Hematopoietic multipotent progenitor cell treated with erythropoietin and hydrocortisone succinate and interleukin-3 and kit ligand, for 15 days (in vitro differentiated cells): ENCODE measurements around the gene HIVEP3.

Source experiments
- DNase-seq: peaks from one replicate; pipeline ENCODE4 v3.0.0-alpha.2; 2015; ENCODE audit warnings: low spot score

HIVEP3 gene

GRCh38 chr1:41481109-41481775 lies 437.5 kb downstream of the HIVEP3 start:
- no peak for DNase-seq

- no peak for DNase-seq
Observed at GRCh38 chr1:41480204-41481108, 438.3 kb downstream of the HIVEP3 start.

GRCh38 chr1:41479808-41480160 lies 438.9 kb downstream of the HIVEP3 start:
- no peak for DNase-seq

GRCh38 chr1:41479000-41479807 lies 439.5 kb downstream of the HIVEP3 start:
- DNase-seq: no peak

- DNase-seq: no peak
Observed at GRCh38 chr1:41478118-41478748, 440.5 kb downstream of the HIVEP3 start.

GRCh38 chr1:41476807-41477361 lies 441.8 kb downstream of the HIVEP3 start:
- DNase-seq: no peak

GRCh38 chr1:41475859-41476567 lies 442.7 kb downstream of the HIVEP3 start:
- no peak for DNase-seq

- no peak for DNase-seq
Observed at GRCh38 chr1:41475346-41475745, 443.4 kb downstream of the HIVEP3 start.

- no peak for DNase-seq
Observed at GRCh38 chr1:41474490-41475271, 444.0 kb downstream of the HIVEP3 start.

GRCh38 chr1:41473738-41474362 lies 444.9 kb downstream of the HIVEP3 start:
- DNase-seq: no peak

- no peak for DNase-seq
Observed at GRCh38 chr1:41471658-41472057, 447.1 kb downstream of the HIVEP3 start.

GRCh38 chr1:41469706-41470105 lies 449.0 kb downstream of the HIVEP3 start:
- DNase-seq: no peak

GRCh38 chr1:41468122-41468762 lies 450.5 kb downstream of the HIVEP3 start:
- no peak for DNase-seq

- DNase-seq: no peak
Observed at GRCh38 chr1:41467673-41468072, 451.0 kb downstream of the HIVEP3 start.

- no peak for DNase-seq
Observed at GRCh38 chr1:41466146-41466545, 452.6 kb downstream of the HIVEP3 start.

- no peak for DNase-seq
Observed at GRCh38 chr1:41465741-41466140, 453.0 kb downstream of the HIVEP3 start.

- no peak for DNase-seq
Observed at GRCh38 chr1:41464885-41465284, 453.8 kb downstream of the HIVEP3 start.

- DNase-seq: no peak
Observed at GRCh38 chr1:41463516-41463915, 455.2 kb downstream of the HIVEP3 start.

GRCh38 chr1:41462680-41463004 lies 456.1 kb downstream of the HIVEP3 start:
- DNase-seq: no peak
